K562 (cell line): ENCODE data around the gene PRKAA1. TPM values are rescaled to one million over a fixed set of nuclear protein-coding genes. Genes with fewer than 3 reads are reported as not detected.

Experiments used
- CREM ChIP-seq: IDR thresholded peaks from 2 replicates; pipeline ENCODE4 v1.6.1; 2014; ENCODE audit warnings: antibody characterized with exemption, low read depth
- HDAC6 ChIP-seq: IDR thresholded peaks from 2 replicates; pipeline ENCODE4 v1.6.1; 2012; ENCODE audit warnings: low read depth, mild to moderate bottlenecking, control low read depth, inconsistent platforms, low read length, moderate library complexity
- IRF1 ChIP-seq: sonication (generic); formaldehyde crosslinking; IDR thresholded peaks from 2 replicates; pipeline ENCODE4 v1.8.0; 2022; ENCODE audit warnings: missing genetic modification reagents, mild to moderate bottlenecking, borderline replicate concordance
- KDM5B ChIP-seq: fragments of 200-600 bp; sonication (generic); IDR thresholded peaks from 2 replicates; pipeline ENCODE4 v1.6.1; 2012; ENCODE audit warnings: low read depth, mild to moderate bottlenecking, moderate library complexity, low read length, control low read depth, inconsistent platforms; ENCODE audit not compliant: insufficient replicate concordance
- KLF6 ChIP-seq: fragments of 250-450 bp; sonication (Bioruptor Pico); IDR thresholded peaks from 2 replicates; pipeline ENCODE4 v1.4.0; 2020; ENCODE audit warnings: mild to moderate bottlenecking, moderate library complexity, borderline replicate concordance
- MLLT1 ChIP-seq, 2 experiments: fragments of 450-650 bp; IDR thresholded peaks; 2 replicates each; pipeline ENCODE4 v1.6.1; 2016
- POLR3A ChIP-seq: IDR thresholded peaks from 2 replicates; pipeline ENCODE4 v1.6.1; 2011; ENCODE audit warnings: borderline replicate concordance, mild to moderate bottlenecking, moderate library complexity; ENCODE audit not compliant: insufficient read length, insufficient read depth; ENCODE audit errors: extremely low read depth
- PRMT5 ChIP-seq: sonication (generic); formaldehyde crosslinking; IDR thresholded peaks from 2 replicates; pipeline ENCODE4 v1.5.0; 2020; ENCODE audit warnings: missing genetic modification reagents
- RBM14 ChIP-seq: fragments of 200-400 bp; formaldehyde crosslinking; IDR thresholded peaks from 2 replicates; pipeline ENCODE4 v1.6.1; 2018; ENCODE audit warnings: low read depth, mild to moderate bottlenecking, low read length, moderate library complexity, borderline replicate concordance; ENCODE audit not compliant: insufficient read depth
- ZBTB33 ChIP-seq: sonication (generic); formaldehyde crosslinking; IDR thresholded peaks from 2 replicates; pipeline ENCODE4 v1.8.1; 2023; ENCODE audit warnings: mild to moderate bottlenecking, missing genetic modification reagents
- ZNF175 ChIP-seq: fragments of 200-800 bp; sonication (Bioruptor generic); IDR thresholded peaks from 2 replicates; pipeline ENCODE4 v1.6.1; 2016; ENCODE audit warnings: low read depth, mild to moderate bottlenecking, missing genetic modification characterization, missing compliant biosample characterization
- ZNF253 ChIP-seq: fragments of 250-450 bp; sonication (Bioruptor Pico); conservative IDR thresholded peaks from 2 replicates; pipeline ENCODE4 v1.6.1; 2021; ENCODE audit warnings: mild to moderate bottlenecking
- polyA plus RNA-seq, 8 experiments: library from polyadenylated mRNA; depleted of rRNA in 4 of 8; stranded (reverse) in 5 of 8; unstranded in 3 of 8; fragments of >200 nt; fragmentation: Nextera tagmentation in 2 of 8; fragmentation: Illumina TruSeq in 1 of 8; extraction: Ambion mirVana in 2 of 8; extraction: Trizol in 1 of 8; gene quantifications; 2 replicates each; pipeline versions ENCODE4 v1.2.1 to v1.2.3, GENCODE V29; 2011 to 2014; ENCODE audit warnings: inconsistent platforms in 1 of 8, missing spikeins in 1 of 8
- total RNA-seq, 7 experiments: library from RNA; depleted of rRNA in 6 of 7; stranded (reverse); fragments of >200 nt in 6 of 7; fragmentation: Illumina TruSeq in 2 of 7; extraction: Trizol in 2 of 7; gene quantifications; 2 replicates each; pipeline versions ENCODE4 v1.2.1 to v1.2.3, GENCODE V29; 2011 to 2021; ENCODE audit warnings: low replicate concordance in 1 of 7

Gene PRKAA1
- total and polyA plus RNA-seq, 9 of the 15 experiments (the other 6 are each of a cell fraction or from before 2014, with no cell fraction given), result 24.5 to 84.0 (median 51.4) TPM

- peak; percentile 87 for TF ChIP-seq ZBTB33
- TF ChIP-seq IRF1 (CRISPR knock-in tag), result no peak
- TF ChIP-seq HDAC6, result no peak
- no peak for TF ChIP-seq ZNF253 (CRISPR knock-in tag)
- TF ChIP-seq RBM14, result no peak
- no peak for TF ChIP-seq POLR3A
- TF ChIP-seq CREM, result peak; percentile 94
- no peak for TF ChIP-seq PRMT5 (CRISPR knock-in tag)
- peak; percentile 77; the same call in 1 of the 2 replicates for TF ChIP-seq KLF6 (CRISPR knock-in tag)
- TF ChIP-seq KDM5B, result no peak
- TF ChIP-seq MLLT1 (IDR thresholded peaks at IDR 0.05), result peak in 1 of 2 experiments; percentile 84; a peak in 2 of 4 replicates
- peak; percentile 77 for TF ChIP-seq ZNF175 (CRISPR knock-in tag)
- TF ChIP-seq, all 486 proteins: peak for 215
These were observed 42.5 kb downstream of the PRKAA1 start, which contains the start of gene TTC33 (continued) for GRCh38 chr5:40755407-40756365.
